ENCODE measurements around the gene TSHZ2.
"Not testable (repeated sequence)": the region's sequence is repeated elsewhere in the genome, so short reads cannot be mapped to it uniquely, and the experiment has no call there.

The TSHZ2 gene

GRCh38 chr20:53454675-53455276 lies 482.6 kb downstream of the TSHZ2 start:
- DNase-seq (ENCODE audit: low spot score), result no peak

DNA sequence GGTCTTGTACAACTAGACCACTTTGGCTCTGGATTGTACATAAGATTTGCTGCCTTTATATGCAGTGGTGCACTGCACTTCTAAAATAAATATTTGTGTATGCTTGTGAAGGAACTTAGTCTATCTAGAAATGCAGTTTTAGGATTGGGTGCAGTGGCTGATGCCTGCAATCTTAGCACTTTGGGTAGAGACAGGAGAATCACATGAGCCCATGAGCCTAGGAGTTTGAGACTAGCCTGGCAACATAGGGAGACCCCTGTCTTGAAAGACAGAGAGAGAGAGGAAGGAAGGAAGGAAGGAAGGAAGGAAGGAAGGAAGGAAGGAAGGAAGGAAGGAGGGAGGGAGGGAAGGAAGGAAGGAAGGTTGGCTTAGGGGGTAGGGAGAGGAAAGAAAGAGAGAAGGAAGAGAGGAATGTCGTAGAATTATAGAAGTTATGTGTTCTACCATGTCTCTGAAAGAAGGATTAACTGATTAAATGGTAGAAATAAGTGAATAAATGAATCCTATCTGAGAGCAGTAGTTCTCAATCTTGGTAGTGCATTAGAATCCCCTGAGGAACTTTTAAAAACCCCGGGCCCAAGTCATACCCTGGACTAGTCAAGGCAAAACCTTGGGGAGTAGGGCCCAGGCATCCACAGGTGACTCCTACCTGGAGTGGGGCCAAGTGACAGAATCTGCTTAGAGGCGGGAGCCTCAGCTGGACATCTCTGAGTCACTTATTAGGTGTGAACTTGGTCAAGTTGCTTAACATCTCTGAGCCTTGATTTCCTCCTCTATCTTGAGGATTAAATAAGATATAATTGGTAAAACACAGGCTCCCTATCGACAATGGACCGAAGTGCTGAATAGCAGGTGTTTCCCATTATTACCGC lies 491.2 kb downstream of the TSHZ2 start:
- DNase-seq (ENCODE audit: low spot score), result no peak

DNA sequence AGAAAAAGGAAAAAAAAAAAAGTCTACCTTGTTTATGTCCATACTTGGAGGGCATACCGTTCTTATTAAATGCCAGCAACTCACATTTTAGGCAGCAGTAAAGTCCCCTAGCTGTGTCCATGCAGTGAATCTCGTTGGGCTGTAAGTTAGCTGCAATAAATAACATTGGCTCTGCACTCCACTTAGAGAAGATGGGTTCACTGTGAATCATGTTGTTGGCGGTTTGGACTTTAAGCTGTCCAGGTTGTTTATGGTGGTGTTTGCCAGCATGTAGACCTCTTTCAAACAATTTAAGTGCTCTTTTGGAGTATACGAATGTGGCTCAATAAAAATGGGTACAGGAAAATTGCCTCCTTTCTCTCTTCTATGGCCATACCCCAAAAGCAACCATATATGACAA lies 494.1 kb downstream of the TSHZ2 start:
- DNase-seq (ENCODE audit: low spot score), result no peak

DNA sequence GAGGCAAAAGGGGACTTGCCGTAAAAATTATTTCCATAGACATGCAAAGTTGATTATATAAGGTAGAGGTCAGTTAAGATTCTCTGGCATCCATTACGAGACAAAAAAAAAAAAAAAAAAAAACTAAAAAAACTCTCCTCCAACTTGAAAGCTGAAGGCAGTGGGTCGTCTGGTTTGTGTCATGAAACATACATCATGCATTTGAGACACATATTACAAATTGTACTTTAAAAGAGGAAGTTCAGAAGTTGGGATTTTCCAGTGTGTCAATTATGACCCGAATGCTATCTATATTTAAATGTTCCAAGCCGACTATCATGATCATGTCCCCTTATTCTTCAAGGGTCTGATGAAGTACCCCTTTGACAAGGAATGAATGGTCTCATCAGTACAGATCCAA lies 496.4 kb downstream of the TSHZ2 start:
- DNase-seq (ENCODE audit: low spot score), result no peak

GRCh38 chr20:53472859-53473258 lies 500.7 kb downstream of the TSHZ2 start:
- not testable (repeated sequence) for DNase-seq (ENCODE audit: low spot score)

GRCh38 chr20:53480913-53481312 lies 508.8 kb downstream of the TSHZ2 start:
- DNase-seq (ENCODE audit: low spot score), result no peak

GRCh38 chr20:53487461-53488200 lies 515.5 kb downstream of the TSHZ2 start:
- no peak for DNase-seq (ENCODE audit: low spot score)

DNA sequence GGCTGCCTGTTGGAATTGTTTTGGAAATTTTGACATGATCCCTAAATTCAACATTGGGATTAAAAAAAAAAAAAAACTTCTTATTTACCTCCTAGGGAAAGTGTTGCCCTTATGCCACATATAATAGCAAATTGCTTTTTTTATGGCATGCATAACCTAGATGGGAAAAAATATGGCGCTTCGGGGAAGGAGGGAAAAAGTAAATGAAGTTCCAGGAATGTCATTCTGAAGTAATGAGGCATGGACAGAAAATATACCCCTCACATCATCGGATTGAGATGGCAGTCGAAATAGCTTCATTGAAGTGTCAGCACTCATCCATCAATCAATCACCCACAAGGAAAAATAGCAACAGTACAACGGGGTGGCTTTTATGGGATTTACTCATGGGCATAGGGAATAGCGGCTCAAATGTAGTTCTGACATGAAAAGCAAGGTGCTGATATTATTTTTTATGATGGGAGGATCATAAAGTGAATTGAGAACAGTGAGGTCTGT lies 516.7 kb downstream of the TSHZ2 start:
- no peak for DNase-seq (ENCODE audit: low spot score)

DNA sequence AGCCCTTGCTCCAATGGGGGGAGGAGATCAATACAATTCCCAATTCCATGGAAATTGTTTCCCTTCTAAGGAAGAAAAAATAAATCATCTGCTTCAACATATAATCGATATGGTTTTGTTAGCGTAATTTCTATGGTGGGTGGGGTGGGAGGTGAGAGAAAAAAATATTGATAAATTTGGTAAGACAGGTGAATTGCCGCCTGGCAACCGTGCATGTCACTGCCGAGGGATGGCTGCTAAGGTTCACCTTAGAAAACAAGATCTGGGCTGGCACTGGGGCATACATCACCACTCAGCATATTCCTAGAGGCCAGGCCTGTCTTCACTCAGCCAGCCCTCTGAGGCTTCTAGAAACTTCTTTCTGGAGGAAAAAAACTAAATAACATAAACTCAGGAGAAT lies 517.4 kb downstream of the TSHZ2 start:
- no peak for DNase-seq (ENCODE audit: low spot score)

DNA sequence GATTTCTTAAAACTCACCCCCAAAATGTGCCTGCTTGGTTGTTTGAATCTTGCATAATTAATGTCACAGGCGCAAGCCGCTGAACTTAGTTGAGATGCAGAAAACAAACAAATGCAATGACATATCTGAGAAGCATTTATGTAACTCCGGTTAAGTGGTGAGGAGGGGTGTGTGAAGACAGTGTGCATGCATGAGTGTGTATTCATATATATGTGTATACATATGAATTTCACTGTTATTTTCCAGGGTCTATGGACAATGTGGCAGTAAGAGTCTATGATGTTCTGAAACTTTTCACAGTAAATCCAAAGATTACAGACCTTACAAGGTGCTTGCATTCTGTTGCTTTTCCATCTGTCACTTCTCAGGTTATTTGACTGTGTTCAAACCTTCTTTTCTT lies 518.5 kb downstream of the TSHZ2 start:
- no peak for DNase-seq (ENCODE audit: low spot score)

- DNase-seq (ENCODE audit: low spot score), result no peak
These were observed 519.3 kb downstream of the TSHZ2 start for GRCh38 chr20:53491462-53491861.

DNA sequence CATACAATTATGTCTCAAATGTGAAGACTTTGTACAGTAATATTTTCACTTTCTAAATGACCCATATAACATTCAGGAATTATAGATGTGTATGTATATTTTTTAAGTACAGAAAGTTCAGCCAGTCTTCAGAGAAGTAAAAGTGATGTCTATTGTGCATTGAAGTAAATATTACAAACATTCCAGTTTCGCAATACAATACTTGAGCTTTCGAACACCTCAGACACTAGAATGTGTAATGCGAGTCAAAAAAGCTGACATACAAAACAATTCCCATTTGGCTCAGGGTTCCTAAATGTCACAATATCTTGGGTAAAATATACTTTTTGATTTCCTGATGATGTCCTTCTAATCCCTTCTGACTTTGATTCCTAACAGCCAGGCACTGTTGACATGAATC lies 520.1 kb downstream of the TSHZ2 start:
- DNase-seq (ENCODE audit: low spot score), result no peak

- DNase-seq (ENCODE audit: low spot score), result no peak
These were observed 521.2 kb downstream of the TSHZ2 start for GRCh38 chr20:53493311-53493857.

GRCh38 chr20:53494753-53495152 lies 522.6 kb downstream of the TSHZ2 start:
- no peak for DNase-seq (ENCODE audit: low spot score)

GRCh38 chr20:53495398-53496092 lies 523.4 kb downstream of the TSHZ2 start:
- no peak for DNase-seq (ENCODE audit: low spot score)

- DNase-seq (ENCODE audit: low spot score), result no peak
These were observed 525.1 kb downstream of the TSHZ2 start for GRCh38 chr20:53497246-53497645.

- DNase-seq (ENCODE audit: low spot score), result no peak
These were observed 526.2 kb downstream of the TSHZ2 start for GRCh38 chr20:53498341-53498740.

DNA sequence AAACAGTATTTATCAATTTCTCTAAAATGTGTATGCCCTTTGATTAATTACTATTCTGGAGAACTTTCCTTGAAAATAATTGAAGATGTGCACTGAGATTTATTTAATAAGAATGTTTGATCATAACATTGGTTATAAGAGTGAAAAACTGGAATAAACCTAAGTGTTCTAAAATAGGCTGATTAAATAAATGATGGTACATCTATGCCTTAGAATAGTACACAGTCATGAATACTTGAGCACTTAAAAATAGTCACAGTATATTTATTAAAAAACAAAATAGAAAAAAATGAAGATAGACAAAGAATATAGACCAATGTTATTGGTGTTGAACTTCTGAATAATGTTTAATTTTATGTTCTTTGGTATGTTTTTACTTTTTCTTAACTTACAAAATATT lies 528.5 kb downstream of the TSHZ2 start:
- no peak for DNase-seq (ENCODE audit: low spot score)

GRCh38 chr20:53502820-53503219 lies 530.7 kb downstream of the TSHZ2 start:
- DNase-seq (ENCODE audit: low spot score), result no peak

GRCh38 chr20:53503517-53503919 lies 531.4 kb downstream of the TSHZ2 start:
- no peak for DNase-seq (ENCODE audit: low spot score)

DNA sequence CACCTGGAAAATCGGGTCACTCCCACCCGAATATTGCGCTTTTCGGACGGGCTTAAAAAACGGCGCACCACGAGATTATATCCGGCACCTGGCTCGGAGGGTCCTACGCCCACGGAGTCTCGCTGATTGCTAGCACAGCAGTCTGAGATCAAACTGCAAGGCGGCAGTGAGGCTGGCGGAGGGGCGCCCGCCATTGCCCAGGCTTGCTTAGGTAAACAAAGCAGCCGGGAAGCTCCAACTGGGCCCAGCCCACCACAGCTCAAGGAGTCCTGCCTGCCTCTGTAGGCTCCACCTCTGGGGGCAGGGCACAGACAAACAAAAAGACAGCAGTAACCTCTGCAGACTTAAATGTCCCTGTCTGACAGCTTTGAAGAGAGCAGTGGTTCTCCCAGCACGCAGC lies 531.9 kb downstream of the TSHZ2 start:
- DNase-seq (ENCODE audit: low spot score), result not testable (repeated sequence)

GRCh38 chr20:53510262-53510661 lies 538.1 kb downstream of the TSHZ2 start:
- DNase-seq (ENCODE audit: low spot score), result no peak

Measured in left forelimb (tissue), 1 donor.